Hepatocyte (in vitro differentiated cells): Measurements from ENCODE around the gene BLOC1S1. TPM values are rescaled to one million over a fixed set of nuclear protein-coding genes. Genes with fewer than 3 reads are reported as not detected.

ENCODE experiments used
- DNase-seq: peaks from one replicate; pipeline ENCODE4 v3.0.0-alpha.2; 2016; ENCODE audit warnings: low spot score
- H2AFZ ChIP-seq: fragments of 200-600 bp; sonication (generic); 2 replicates; pipeline ENCODE4 v1.6.0; 2016; ENCODE audit warnings: antibody characterized with exemption, mild to moderate bottlenecking
- H3K27ac ChIP-seq: fragments of 200-600 bp; sonication (generic); 2 replicates; pipeline ENCODE4 v1.5.1; 2016; ENCODE audit warnings: mild to moderate bottlenecking
- H3K27me3 ChIP-seq: fragments of 200-600 bp; sonication (generic); 2 replicates; pipeline ENCODE4 v1.6.1; 2016
- H3K36me3 ChIP-seq: fragments of 200-600 bp; sonication (generic); replicated peaks from 2 replicates; pipeline ENCODE4 v1.5.1; 2016; ENCODE audit warnings: low read depth; ENCODE audit not compliant: insufficient read depth
- H3K4me1 ChIP-seq: fragments of 200-600 bp; sonication (generic); 2 replicates; pipeline ENCODE4 v1.5.1; 2016; ENCODE audit warnings: mild to moderate bottlenecking, moderate library complexity; ENCODE audit not compliant: insufficient read depth
- H3K4me2 ChIP-seq: fragments of 200-600 bp; sonication (generic); 2 replicates; pipeline ENCODE4 v1.6.0; 2016
- H3K4me3 ChIP-seq: fragments of 200-600 bp; sonication (generic); 2 replicates; pipeline ENCODE4 v1.5.1; 2016; ENCODE audit warnings: mild to moderate bottlenecking
- H3K79me2 ChIP-seq: fragments of 200-600 bp; sonication (generic); 2 replicates; pipeline ENCODE4 v1.6.0; 2017; ENCODE audit warnings: mild to moderate bottlenecking
- H3K9me2 ChIP-seq: fragments of 200-600 bp; sonication (generic); replicated peaks from 2 replicates; pipeline ENCODE4 v1.6.0; 2017; ENCODE audit warnings: mild to moderate bottlenecking; ENCODE audit not compliant: insufficient read depth
- H3K9me3 ChIP-seq: fragments of 200-600 bp; sonication (generic); 2 replicates; pipeline ENCODE4 v1.5.1; 2016; ENCODE audit warnings: low read depth, mild to moderate bottlenecking
- H4K20me1 ChIP-seq: fragments of 200-600 bp; sonication (generic); 2 replicates; pipeline ENCODE4 v1.6.0; 2016; ENCODE audit warnings: mild to moderate bottlenecking; ENCODE audit not compliant: insufficient read depth, poor library complexity, severe bottlenecking
- EZH2 ChIP-seq: fragments of 200-600 bp; sonication (generic); IDR thresholded peaks from 2 replicates; pipeline ENCODE4 v1.6.1; 2016; ENCODE audit warnings: antibody characterized with exemption, mild to moderate bottlenecking, borderline replicate concordance
- EZH2phosphoT487 ChIP-seq: fragments of 200-600 bp; sonication (generic); IDR thresholded peaks from one replicate; pipeline ENCODE4 v1.6.1; 2018; ENCODE audit warnings: antibody characterized with exemption, mild to moderate bottlenecking, low read depth, moderate library complexity; ENCODE audit not compliant: unreplicated experiment, severe bottlenecking
- WGBS: methylation state at CpG from one replicate; pipeline ENCODE4 v1.1.6; 2016; ENCODE audit warnings: low lambda C conversion rate; ENCODE audit errors: missing lambda C conversion rate; 5-methylcytosine and 5-hydroxymethylcytosine counted together
- polyA plus RNA-seq: library from polyadenylated mRNA; unstranded; fragments of >200 nt; fragmentation: Nextera tagmentation; extraction: Ambion mirVana; gene quantifications from 2 replicates; pipeline ENCODE4 v1.2.1, GENCODE V29; 2016
- total RNA-seq: library from RNA; depleted of rRNA; stranded (reverse); fragments of >200 nt; gene quantifications from 2 replicates; pipeline ENCODE4 v1.2.3, GENCODE V29; 2014
- TF ChIP-seq, protein P1 (sequence below): fragments of 200-600 bp; sonication (generic); IDR thresholded peaks from 2 replicates; pipeline ENCODE4 v1.5.1; 2016; ENCODE audit warnings: antibody characterized with exemption, mild to moderate bottlenecking; ENCODE audit not compliant: poor library complexity

BLOC1S1 gene
- total and polyA plus RNA-seq, 2 experiments from 2014 or later = 159 to 236 TPM

- no peaks in the 10 kb centered on the region for H3K4me1 ChIP-seq
- no peak for DNase-seq
- H2AFZ ChIP-seq = no peak overlapping the region
- no peak overlapping the region for H3K27ac ChIP-seq
- no peak overlapping the region for H3K4me3 ChIP-seq
- no peaks in the 10 kb centered on the region for H3K79me2 ChIP-seq
- TF ChIP-seq EZH2phosphoT487 (no peak), EZH2 (no peak)
- TF ChIP-seq, protein P1, sequence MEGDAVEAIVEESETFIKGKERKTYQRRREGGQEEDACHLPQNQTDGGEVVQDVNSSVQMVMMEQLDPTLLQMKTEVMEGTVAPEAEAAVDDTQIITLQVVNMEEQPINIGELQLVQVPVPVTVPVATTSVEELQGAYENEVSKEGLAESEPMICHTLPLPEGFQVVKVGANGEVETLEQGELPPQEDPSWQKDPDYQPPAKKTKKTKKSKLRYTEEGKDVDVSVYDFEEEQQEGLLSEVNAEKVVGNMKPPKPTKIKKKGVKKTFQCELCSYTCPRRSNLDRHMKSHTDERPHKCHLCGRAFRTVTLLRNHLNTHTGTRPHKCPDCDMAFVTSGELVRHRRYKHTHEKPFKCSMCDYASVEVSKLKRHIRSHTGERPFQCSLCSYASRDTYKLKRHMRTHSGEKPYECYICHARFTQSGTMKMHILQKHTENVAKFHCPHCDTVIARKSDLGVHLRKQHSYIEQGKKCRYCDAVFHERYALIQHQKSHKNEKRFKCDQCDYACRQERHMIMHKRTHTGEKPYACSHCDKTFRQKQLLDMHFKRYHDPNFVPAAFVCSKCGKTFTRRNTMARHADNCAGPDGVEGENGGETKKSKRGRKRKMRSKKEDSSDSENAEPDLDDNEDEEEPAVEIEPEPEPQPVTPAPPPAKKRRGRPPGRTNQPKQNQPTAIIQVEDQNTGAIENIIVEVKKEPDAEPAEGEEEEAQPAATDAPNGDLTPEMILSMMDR = no peak
- no peaks in the 10 kb centered on the region for H4K20me1 ChIP-seq
- WGBS = 86% methylated on average over 6 of the region's 6 CpGs
- no peaks in the 10 kb centered on the region for H3K9me3 ChIP-seq
- H3K36me3 ChIP-seq = no peaks in the 10 kb centered on the region
- peaks cover 32% of the 10 kb centered on the region for H3K27me3 ChIP-seq
- no peak overlapping the region for H3K4me2 ChIP-seq
- H3K9me2 ChIP-seq = no peaks in the 10 kb centered on the region
Measured at GRCh38 chr12:55703901-55704761, 11.7 kb upstream of the BLOC1S1 start.

DNA sequence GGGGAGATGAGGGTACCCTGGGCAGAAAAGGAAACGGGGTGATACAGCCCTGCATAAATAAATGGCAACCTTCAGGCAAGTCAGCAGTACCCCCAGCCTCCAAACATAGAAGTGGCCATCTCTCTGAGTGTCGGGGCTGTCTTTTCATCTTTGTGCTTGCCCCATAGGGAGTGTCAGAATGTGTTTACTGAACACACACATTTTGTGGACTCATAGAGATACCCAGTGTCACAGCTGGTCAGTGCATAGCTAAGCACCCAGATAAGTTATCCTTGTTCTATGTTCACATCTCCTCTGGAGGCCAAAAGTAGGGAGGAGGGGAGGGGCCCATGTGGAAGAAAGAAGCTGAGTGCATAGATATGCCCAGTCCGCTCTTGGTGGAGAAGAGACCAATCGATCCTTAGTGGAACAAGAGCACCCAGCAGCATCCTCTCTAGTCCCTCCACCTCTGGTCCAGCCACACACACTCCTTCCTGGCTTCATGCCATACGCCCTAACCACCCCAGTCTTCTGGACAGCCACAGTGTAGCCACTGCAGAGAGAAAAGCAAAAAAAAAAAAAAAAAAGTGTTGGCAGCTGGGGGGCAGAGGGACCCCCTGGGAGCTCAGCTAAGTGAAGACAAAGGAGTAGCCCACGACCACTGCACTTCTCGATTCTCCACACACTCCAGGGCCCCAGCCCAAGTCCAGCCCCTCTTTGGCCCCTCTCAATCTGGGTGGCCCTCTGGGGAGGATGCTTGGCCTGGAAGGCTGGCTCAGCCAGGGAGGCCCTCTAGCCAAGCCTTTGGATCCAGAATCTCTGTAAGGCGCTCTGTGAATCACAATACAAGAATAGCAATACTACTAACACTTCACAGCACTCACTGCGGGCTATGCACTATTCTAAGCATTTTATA lies 10.8 kb upstream of the BLOC1S1 start:
- Histone ChIP-seq H3K4me1 (no peaks in the 10 kb centered on the region), H3K79me2 (no peaks in the 10 kb centered on the region), H3K36me3 (no peaks in the 10 kb centered on the region), H3K9me3 (no peaks in the 10 kb centered on the region), H2AFZ (no peak overlapping the region), H4K20me1 (no peaks in the 10 kb centered on the region), H3K27me3 (peaks cover 41% of the 10 kb centered on the region), H3K9me2 (no peaks in the 10 kb centered on the region), H3K4me3 (no peak overlapping the region), H3K27ac (no peak overlapping the region), H3K4me2 (peak overlapping the region; percentile 98)
- TF ChIP-seq, protein P1 = no peak
- no peak for TF ChIP-seq EZH2
- TF ChIP-seq EZH2phosphoT487 = no peak
- DNase-seq = no peak
- 67% methylated on average over 8 of the region's 9 CpGs for WGBS

- no peak for DNase-seq
- no peaks in the 10 kb centered on the region for H3K79me2 ChIP-seq
- H3K9me3 ChIP-seq = no peaks in the 10 kb centered on the region
- H3K27ac ChIP-seq = no peak overlapping the region
- TF ChIP-seq EZH2phosphoT487 = no peak
- TF ChIP-seq, protein P1 = peak; percentile 29
- 54% methylated on average over 5 of the region's 5 CpGs for WGBS
- H3K4me3 ChIP-seq = no peak overlapping the region
- no peak overlapping the region for H2AFZ ChIP-seq
- H3K27me3 ChIP-seq = peaks cover 50% of the 10 kb centered on the region
- H3K4me1 ChIP-seq = no peaks in the 10 kb centered on the region
- H3K9me2 ChIP-seq = no peaks in the 10 kb centered on the region
- peak overlapping the region; percentile 98 for H3K4me2 ChIP-seq
- no peaks in the 10 kb centered on the region for H3K36me3 ChIP-seq
- no peaks in the 10 kb centered on the region for H4K20me1 ChIP-seq
Measured at GRCh38 chr12:55705782-55706402, 10.0 kb upstream of the BLOC1S1 start.
